IPS DF 6.9 (cell line): ENCODE measurements around the gene LEPR.

Source experiments
- DNase-seq: peaks from one replicate; pipeline ENCODE4 v3.0.0-alpha.2; 2013; ENCODE audit warnings: low read depth, low spot score
- H3K27ac ChIP-seq: one replicate; pipeline ENCODE4 v1.5.1; 2013; ENCODE audit warnings: low read length, control low read depth
- H3K27me3 ChIP-seq: 2 replicates; pipeline ENCODE4 v1.6.1; 2013; ENCODE audit warnings: mild to moderate bottlenecking, low read length; ENCODE audit not compliant: control insufficient read depth, insufficient read depth
- H3K36me3 ChIP-seq: 2 replicates; pipeline ENCODE4 v1.6.1; 2013; ENCODE audit warnings: low read length; ENCODE audit not compliant: control insufficient read depth, insufficient read depth
- H3K4me1 ChIP-seq: 2 replicates; pipeline ENCODE4 v1.6.1; 2013; ENCODE audit warnings: low read length; ENCODE audit not compliant: control insufficient read depth, insufficient read depth
- H3K4me3 ChIP-seq: 2 replicates; pipeline ENCODE4 v1.5.1; 2013; ENCODE audit warnings: mild to moderate bottlenecking, low read length
- H3K9me3 ChIP-seq: 2 replicates; pipeline ENCODE4 v1.6.1; 2013; ENCODE audit warnings: low read length, inconsistent platforms; ENCODE audit not compliant: control insufficient read depth, insufficient read depth
- WGBS: extraction: QIAGEN DNeasy Blood & Tissue Kit; methylation state at CpG from one replicate; pipeline ENCODE4 v1.1.7; 2013; ENCODE audit warnings: mixed read lengths, missing lambda C conversion rate; ENCODE audit not compliant: insufficient read length, insufficient coverage; 5-methylcytosine and 5-hydroxymethylcytosine counted together

Gene LEPR

GRCh38 chr1:65432918-65433317 is 12.4 kb downstream of the LEPR start:
- no peaks in the 10 kb centered on the region for H3K9me3 ChIP-seq
- no peak overlapping the region for H3K27ac ChIP-seq
- peaks cover 3% of the 10 kb centered on the region; the same call in 1 of the 2 replicates for H3K36me3 ChIP-seq
- H3K4me1 ChIP-seq = no peaks in the 10 kb centered on the region; the same call in 1 of the 2 replicates
- no peaks in the 10 kb centered on the region for H3K27me3 ChIP-seq
- DNase-seq = no peak
- H3K4me3 ChIP-seq = no peak overlapping the region
- WGBS = no CpG with 5 or more reads among the region's 8 CpGs

DNA sequence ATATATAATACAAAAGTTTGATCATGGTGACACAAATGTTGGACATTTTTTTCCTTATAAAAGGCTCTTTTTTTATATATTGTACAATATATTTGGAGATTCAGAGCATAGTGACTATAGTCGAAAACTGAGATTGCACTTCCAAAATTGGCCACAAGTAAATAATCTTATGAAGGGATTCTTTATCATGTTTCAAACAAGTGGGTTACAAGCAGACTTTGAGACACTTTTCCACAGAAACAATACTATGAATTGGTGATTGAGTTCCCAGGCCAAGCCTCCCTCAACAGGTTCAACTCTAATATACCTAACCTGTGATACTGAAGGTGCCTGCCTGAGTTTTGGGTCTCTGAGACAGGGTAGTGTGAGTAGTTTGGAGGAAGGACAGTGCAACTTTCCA is 13.8 kb downstream of the LEPR start:
- H3K36me3 ChIP-seq = 0 out of 2 replicates have a peak, but pooled peaks cover 3% of the 10 kb centered on the region
- no peaks in the 10 kb centered on the region; the same call in 1 of the 2 replicates for H3K4me1 ChIP-seq
- H3K9me3 ChIP-seq = no peaks in the 10 kb centered on the region
- no CpG with 5 or more reads among the region's 1 CpG for WGBS
- H3K27ac ChIP-seq = no peak overlapping the region
- H3K27me3 ChIP-seq = no peaks in the 10 kb centered on the region
- DNase-seq = no peak
- H3K4me3 ChIP-seq = no peak overlapping the region

DNA sequence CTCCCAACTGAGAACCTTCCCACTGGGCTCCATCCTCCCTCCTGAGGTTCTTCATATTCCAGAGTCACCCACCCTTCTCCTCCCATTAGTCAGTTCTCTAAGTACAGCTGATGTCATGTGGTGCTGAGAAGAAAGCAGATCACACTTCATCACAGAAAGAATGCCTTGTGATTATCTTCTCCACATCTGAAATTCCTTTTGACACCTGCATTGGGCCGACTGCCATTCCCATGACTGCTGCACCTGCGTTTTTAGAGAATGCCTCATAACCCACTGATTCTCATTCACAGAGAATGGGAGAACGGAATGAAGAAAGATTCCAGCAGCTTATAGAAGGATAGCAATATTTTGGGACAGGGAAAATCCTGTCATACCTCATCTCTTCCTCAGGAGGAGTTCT is 14.3 kb downstream of the LEPR start:
- Histone ChIP-seq H3K27ac (no peak overlapping the region), H3K9me3 (no peaks in the 10 kb centered on the region), H3K4me1 (no peaks in the 10 kb centered on the region; the same call in 1 of the 2 replicates), H3K27me3 (no peaks in the 10 kb centered on the region), H3K4me3 (no peak overlapping the region), H3K36me3 (0 out of 2 replicates have a peak, but pooled peaks cover 3% of the 10 kb centered on the region)
- no peak for DNase-seq
- WGBS = no CpG with 5 or more reads among the region's 3 CpGs

DNA sequence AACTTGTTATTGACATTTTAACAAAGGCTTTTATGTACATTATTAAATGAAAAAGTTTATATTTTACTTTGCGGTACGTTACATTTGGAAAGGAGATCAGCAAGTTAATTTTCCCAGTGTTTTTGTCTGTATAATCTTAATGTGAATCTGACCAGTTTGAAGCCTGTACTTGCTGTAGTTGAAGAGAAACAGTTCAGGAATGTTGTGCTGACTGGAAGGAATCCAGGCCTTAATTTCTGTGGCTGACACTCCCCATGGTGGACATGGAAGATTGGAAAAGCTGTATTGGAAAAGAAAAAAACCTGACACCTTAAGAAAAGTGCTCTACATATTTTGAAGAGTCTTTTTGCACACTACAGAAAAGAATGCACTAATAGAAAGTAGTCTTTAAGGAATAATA is 15.5 kb downstream of the LEPR start:
- Histone ChIP-seq H3K27me3 (no peaks in the 10 kb centered on the region), H3K4me3 (no peak overlapping the region), H3K36me3 (0 out of 2 replicates have a peak, but pooled peaks cover 3% of the 10 kb centered on the region), H3K27ac (no peak overlapping the region), H3K4me1 (no peaks in the 10 kb centered on the region; the same call in 1 of the 2 replicates), H3K9me3 (no peaks in the 10 kb centered on the region)
- WGBS = no CpG with 5 or more reads among the region's 2 CpGs
- DNase-seq = no peak

GRCh38 chr1:65437616-65438015 is 17.1 kb downstream of the LEPR start:
- no peak for DNase-seq
- Histone ChIP-seq H3K27me3 (no peaks in the 10 kb centered on the region), H3K27ac (no peak overlapping the region), H3K4me1 (no peaks in the 10 kb centered on the region; the same call in 1 of the 2 replicates), H3K9me3 (no peaks in the 10 kb centered on the region), H3K4me3 (no peak overlapping the region), H3K36me3 (0 out of 2 replicates have a peak, but pooled peaks cover 3% of the 10 kb centered on the region)
- WGBS = 100% methylated on average over 2 of the region's 7 CpGs

DNA sequence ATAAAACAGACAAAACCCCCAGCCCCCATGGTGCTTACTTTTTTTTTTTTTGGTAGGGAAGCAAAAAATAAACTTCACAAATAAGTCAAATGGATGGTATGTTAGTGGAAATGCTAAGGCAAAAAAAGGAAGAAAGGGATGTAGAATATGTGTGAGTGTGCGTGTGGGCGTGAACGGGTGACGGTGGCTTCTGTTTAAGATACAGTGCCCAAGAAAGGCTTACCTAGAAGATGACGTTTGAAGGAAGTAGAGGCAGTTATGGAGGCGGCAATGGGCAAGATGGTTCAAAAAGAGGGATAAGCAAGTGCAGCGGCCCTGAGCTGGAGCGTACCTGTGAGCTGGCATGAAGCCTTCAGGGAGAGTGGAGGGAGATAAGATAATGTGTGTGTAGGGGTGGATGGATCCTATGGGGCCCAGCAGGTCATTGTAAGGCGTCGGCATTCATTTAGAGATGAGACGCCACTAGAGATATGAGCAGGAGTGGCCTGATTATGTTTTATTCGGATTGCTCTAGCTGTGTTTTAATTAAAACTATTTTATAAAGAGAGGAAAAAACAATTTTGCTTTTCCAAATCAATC is 19.9 kb downstream of the LEPR start:
- WGBS = 100% methylated on average over 4 of the region's 12 CpGs
- DNase-seq = no peak
- Histone ChIP-seq H3K4me3 (no peak overlapping the region), H3K27me3 (no peaks in the 10 kb centered on the region), H3K9me3 (no peaks in the 10 kb centered on the region), H3K27ac (no peak overlapping the region), H3K36me3 (no peaks in the 10 kb centered on the region), H3K4me1 (no peaks in the 10 kb centered on the region)

DNA sequence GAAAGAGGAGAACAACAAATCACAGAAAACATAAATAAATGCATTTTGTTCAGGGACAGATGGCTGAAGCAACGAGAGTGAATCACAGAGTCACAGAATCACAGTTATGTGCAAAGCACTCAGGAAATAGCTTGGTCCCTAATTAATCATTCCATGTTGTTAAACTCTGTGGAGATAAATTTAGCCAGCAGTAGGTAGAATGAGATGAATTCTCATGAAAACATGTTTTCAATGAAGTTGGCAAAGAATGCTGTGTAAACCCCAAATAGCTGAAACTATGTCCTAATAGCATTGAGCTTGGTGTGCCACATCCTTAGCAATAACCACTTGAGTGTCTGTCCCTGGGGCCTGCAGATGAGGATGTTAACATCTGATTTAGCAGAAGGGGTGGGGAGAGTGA is 20.4 kb downstream of the LEPR start:
- Histone ChIP-seq H3K4me1 (no peaks in the 10 kb centered on the region), H3K36me3 (no peaks in the 10 kb centered on the region), H3K9me3 (no peaks in the 10 kb centered on the region), H3K27me3 (no peaks in the 10 kb centered on the region), H3K27ac (no peak overlapping the region), H3K4me3 (no peak overlapping the region)
- no CpG with 5 or more reads among the region's 1 CpG for WGBS
- no peak for DNase-seq

DNA sequence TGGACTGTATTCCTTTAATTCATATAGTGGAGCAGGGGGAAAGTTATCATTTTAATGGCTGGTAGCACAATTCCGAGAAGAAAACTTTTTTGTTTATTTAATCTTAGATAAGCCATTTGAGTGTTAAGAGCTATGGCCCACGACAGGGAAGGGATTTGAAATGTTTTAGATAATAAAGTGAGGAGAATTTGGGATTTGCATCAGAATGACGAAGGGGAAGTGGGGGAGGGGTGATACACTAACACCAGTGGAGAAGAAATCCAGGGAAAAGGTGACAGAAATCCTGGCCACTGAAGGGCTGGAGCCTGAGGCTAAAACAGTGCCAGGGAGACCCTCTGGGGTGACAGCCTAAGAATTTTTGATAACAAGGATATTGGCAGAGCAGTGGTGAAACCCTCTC is 21.0 kb downstream of the LEPR start:
- no peaks in the 10 kb centered on the region for H3K4me1 ChIP-seq
- no peaks in the 10 kb centered on the region for H3K36me3 ChIP-seq
- no peak overlapping the region for H3K27ac ChIP-seq
- WGBS = 100% methylated on average over 2 of the region's 3 CpGs
- no peak for DNase-seq
- no peaks in the 10 kb centered on the region for H3K9me3 ChIP-seq
- no peak overlapping the region for H3K4me3 ChIP-seq
- H3K27me3 ChIP-seq = no peaks in the 10 kb centered on the region

DNA sequence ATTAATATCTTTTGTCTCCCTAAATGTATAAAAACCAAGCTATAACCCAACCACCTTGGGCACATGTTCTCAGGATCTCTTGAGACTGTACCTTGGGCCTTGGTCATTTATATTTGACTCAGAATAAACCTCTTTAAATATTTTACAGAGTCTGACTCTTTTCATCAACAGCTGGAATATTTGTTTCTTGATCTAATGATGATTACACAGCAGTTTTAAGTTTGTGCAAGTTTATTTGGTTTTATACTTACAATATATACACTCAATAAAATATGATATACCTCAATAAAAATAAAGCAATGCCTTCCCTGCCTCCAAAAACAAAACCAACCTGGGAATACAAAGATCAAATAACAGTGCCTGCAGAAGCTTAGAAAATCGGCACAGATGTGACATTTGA is 22.0 kb downstream of the LEPR start:
- DNase-seq = no peak
- Histone ChIP-seq H3K27me3 (no peaks in the 10 kb centered on the region), H3K36me3 (no peaks in the 10 kb centered on the region), H3K9me3 (no peaks in the 10 kb centered on the region), H3K4me3 (no peak overlapping the region), H3K4me1 (no peaks in the 10 kb centered on the region), H3K27ac (no peak overlapping the region)
- WGBS = no CpG with 5 or more reads among the region's 1 CpG

DNA sequence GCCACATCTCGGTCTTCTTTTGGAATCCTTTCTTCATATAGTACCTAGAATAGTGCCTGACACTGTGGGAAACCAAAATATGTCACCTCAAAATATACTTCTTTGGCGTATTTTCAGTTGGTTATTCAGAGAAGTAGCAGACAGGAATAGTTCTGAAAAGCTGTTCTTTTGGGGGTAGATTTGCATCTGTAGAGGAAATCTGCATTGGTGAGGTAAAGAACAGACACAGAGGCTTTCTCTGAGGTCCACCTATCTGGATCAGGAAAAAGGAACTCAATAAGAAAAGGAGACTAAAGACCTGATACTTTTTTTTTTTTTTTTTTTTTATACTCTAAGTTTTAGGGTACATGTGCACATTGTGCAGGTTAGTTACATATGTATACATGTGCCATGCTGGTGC is 23.2 kb downstream of the LEPR start:
- H3K27me3 ChIP-seq = no peaks in the 10 kb centered on the region
- H3K27ac ChIP-seq = no peak overlapping the region
- whole genome bisulfite sequencing = no CpG with 5 or more reads among the region's 2 CpGs
- no peaks in the 10 kb centered on the region for H3K4me1 ChIP-seq
- H3K36me3 ChIP-seq = no peaks in the 10 kb centered on the region
- DNase-seq = no peak
- H3K9me3 ChIP-seq = no peaks in the 10 kb centered on the region
- no peak overlapping the region for H3K4me3 ChIP-seq

- Histone ChIP-seq H3K27me3 (no peaks in the 10 kb centered on the region), H3K9me3 (no peaks in the 10 kb centered on the region), H3K4me3 (no peak overlapping the region), H3K27ac (no peak overlapping the region), H3K4me1 (no peaks in the 10 kb centered on the region), H3K36me3 (no peaks in the 10 kb centered on the region)
- WGBS = no CpG with 5 or more reads among the region's 5 CpGs
- no peak for DNase-seq
Observed at GRCh38 chr1:65444128-65444640, 23.7 kb downstream of the LEPR start.
